HS-5 (cell line): ENCODE results near the gene CHML.

Experiments used
- DNase-seq: peaks from one replicate; pipeline ENCODE4 v3.0.0-alpha.2; 2012; ENCODE audit warnings: low read depth

Gene CHML

GRCh38 chr1:241617426-241617825 lies 22.7 kb downstream of the CHML start:
- no peak for DNase-seq

GRCh38 chr1:241615043-241615974 lies 24.9 kb downstream of the CHML start:
- DNase-seq, result no peak

GRCh38 chr1:241614572-241614971 lies 25.6 kb downstream of the CHML start:
- no peak for DNase-seq

GRCh38 chr1:241614144-241614543 lies 26.0 kb downstream of the CHML start:
- DNase-seq, result no peak

- DNase-seq, result peak; percentile 83
Measured at GRCh38 chr1:241612533-241613477, 27.4 kb downstream of the CHML start.

GRCh38 chr1:241611736-241612135 lies 28.4 kb downstream of the CHML start:
- DNase-seq, result no peak

- DNase-seq, result no peak
Measured at GRCh38 chr1:241611063-241611462, 29.1 kb downstream of the CHML start.

- DNase-seq, result no peak
Measured at GRCh38 chr1:241610056-241610815, 29.9 kb downstream of the CHML start.

GRCh38 chr1:241608379-241609033 lies 31.7 kb downstream of the CHML start:
- no peak for DNase-seq

- DNase-seq, result no peak
Measured at GRCh38 chr1:241607497-241607896, 32.7 kb downstream of the CHML start.

GRCh38 chr1:241606544-241606943 lies 33.6 kb downstream of the CHML start:
- DNase-seq, result no peak

- DNase-seq, result no peak
Measured at GRCh38 chr1:241605146-241605805, 34.9 kb downstream of the CHML start.

- DNase-seq, result no peak
Measured at GRCh38 chr1:241603731-241604245, 36.4 kb downstream of the CHML start.

- no peak for DNase-seq
Measured at GRCh38 chr1:241600496-241600901, 39.7 kb downstream of the CHML start.

GRCh38 chr1:241598249-241598648 lies 41.9 kb downstream of the CHML start:
- no peak for DNase-seq

- no peak for DNase-seq
Measured at GRCh38 chr1:241596633-241597032, 43.5 kb downstream of the CHML start.

GRCh38 chr1:241593186-241593585 lies 47.0 kb downstream of the CHML start:
- no peak for DNase-seq

GRCh38 chr1:241592273-241592958 lies 47.8 kb downstream of the CHML start:
- peak; percentile 62 for DNase-seq

GRCh38 chr1:241591736-241592135 lies 48.4 kb downstream of the CHML start:
- no peak for DNase-seq

- DNase-seq, result no peak
Measured at GRCh38 chr1:241591317-241591716, 48.9 kb downstream of the CHML start.
